HAP-1 (cell line): ENCODE data around the gene MBTPS1.

ENCODE experiments used
- DNase-seq, 2 experiments: peaks; one replicate each; pipeline ENCODE4 v3.0.0-alpha.2; 2016 to 2020; ENCODE audit warnings: low spot score in 2 of 2
- H3K27me3 ChIP-seq: fragments of 250-450 bp; sonication (Bioruptor Pico); 2 replicates; pipeline ENCODE4 v1.5.1; 2020; ENCODE audit warnings: low read depth, mild to moderate bottlenecking, moderate library complexity
- H3K36me3 ChIP-seq: fragments of 250-450 bp; sonication (Bioruptor Pico); replicated peaks from 2 replicates; pipeline ENCODE4 v1.5.1; 2020; ENCODE audit warnings: mild to moderate bottlenecking
- H3K4me1 ChIP-seq: fragments of 250-450 bp; sonication (Bioruptor Pico); 2 replicates; pipeline ENCODE4 v1.5.1; 2020; ENCODE audit warnings: mild to moderate bottlenecking
- H3K4me3 ChIP-seq: fragments of 250-450 bp; sonication (Bioruptor Pico); 2 replicates; pipeline ENCODE4 v1.5.1; 2020; ENCODE audit warnings: mild to moderate bottlenecking, moderate library complexity
- H3K9me3 ChIP-seq: fragments of 250-450 bp; sonication (Bioruptor Pico); 2 replicates; pipeline ENCODE4 v1.5.1; 2020; ENCODE audit warnings: mild to moderate bottlenecking, moderate library complexity
- in situ Hi-C: fragments of 300-500 bp; cut with MboI; formaldehyde crosslinking; loops from 3 replicates; pipeline ENCODE4 v1.14.3; 2020; ENCODE audit warnings: low sequenced_read_pairs, inconsistent platforms, mixed read lengths

MBTPS1 gene

GRCh38 chr16:84047206-84047605 lies 69.5 kb downstream of the MBTPS1 start:
- in situ Hi-C loops = loop anchor here (10.0 kb wide), 1 partner anchor 72 kb away; no protein-coding TSS in a partner anchor
- no peak overlapping the region for H3K4me3 ChIP-seq
- H3K9me3 ChIP-seq = no peaks in the 10 kb centered on the region
- no peaks in the 10 kb centered on the region for H3K4me1 ChIP-seq
- no peak for DNase-seq
- H3K27me3 ChIP-seq = no peaks in the 10 kb centered on the region
- no peaks in the 10 kb centered on the region; the same call in 1 of the 2 replicates for H3K36me3 ChIP-seq

- Histone ChIP-seq H3K4me3 (no peak overlapping the region), H3K9me3 (no peaks in the 10 kb centered on the region), H3K27me3 (no peaks in the 10 kb centered on the region), H3K36me3 (no peaks in the 10 kb centered on the region), H3K4me1 (no peaks in the 10 kb centered on the region)
- no peak for DNase-seq
- in situ Hi-C loops = loop anchor here (10.0 kb wide), 1 partner anchor 71 kb away; no protein-coding TSS in a partner anchor
Measured at GRCh38 chr16:84045818-84046470, 70.8 kb downstream of the MBTPS1 start.

- 0 out of 2 replicates have a peak, but pooled peaks cover 2% of the 10 kb centered on the region for H3K27me3 ChIP-seq
- in situ Hi-C loops = loop anchor here (10.0 kb wide), 1 partner anchor 70 kb away; no protein-coding TSS in a partner anchor
- no peaks in the 10 kb centered on the region for H3K36me3 ChIP-seq
- H3K4me3 ChIP-seq = no peak overlapping the region
- DNase-seq = no peak
- no peaks in the 10 kb centered on the region for H3K4me1 ChIP-seq
- no peaks in the 10 kb centered on the region for H3K9me3 ChIP-seq
Measured at GRCh38 chr16:84045001-84045817, 71.5 kb downstream of the MBTPS1 start.

DNA sequence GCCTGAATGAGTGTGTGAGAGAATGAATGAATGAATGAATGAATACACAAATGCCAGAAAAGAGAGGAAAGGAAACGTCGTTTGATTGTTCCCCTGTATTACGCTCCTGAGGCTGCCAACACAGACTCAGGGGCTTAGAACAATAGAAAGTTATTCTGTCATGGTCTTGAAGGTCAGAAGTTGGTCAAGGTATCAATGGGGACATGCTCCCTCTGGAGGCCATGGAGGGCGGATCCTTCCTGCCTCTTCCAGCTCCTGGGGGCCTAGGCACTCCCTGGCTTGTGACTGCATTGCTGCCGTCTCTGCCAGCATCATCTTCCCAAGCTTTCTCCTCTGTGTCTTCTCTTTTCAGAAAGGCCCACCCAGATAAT lies 72.6 kb downstream of the MBTPS1 start:
- Histone ChIP-seq H3K9me3 (no peaks in the 10 kb centered on the region), H3K4me3 (no peak overlapping the region), H3K4me1 (no peaks in the 10 kb centered on the region), H3K27me3 (0 out of 2 replicates have a peak, but pooled peaks cover 3% of the 10 kb centered on the region), H3K36me3 (no peaks in the 10 kb centered on the region)
- in situ Hi-C loops = loop anchor here (10.0 kb wide), 1 partner anchor 69 kb away; no protein-coding TSS in a partner anchor
- DNase-seq = peak; percentile 18 to 63

- in situ Hi-C loops = loop anchor here (10.0 kb wide), 1 partner anchor 69 kb away; no protein-coding TSS in a partner anchor
- Histone ChIP-seq H3K4me1 (no peaks in the 10 kb centered on the region), H3K4me3 (no peak overlapping the region), H3K9me3 (no peaks in the 10 kb centered on the region), H3K36me3 (no peaks in the 10 kb centered on the region), H3K27me3 (0 out of 2 replicates have a peak, but pooled peaks cover 3% of the 10 kb centered on the region)
- DNase-seq = no peak
Measured at GRCh38 chr16:84043486-84044117, 73.1 kb downstream of the MBTPS1 start.

DNA sequence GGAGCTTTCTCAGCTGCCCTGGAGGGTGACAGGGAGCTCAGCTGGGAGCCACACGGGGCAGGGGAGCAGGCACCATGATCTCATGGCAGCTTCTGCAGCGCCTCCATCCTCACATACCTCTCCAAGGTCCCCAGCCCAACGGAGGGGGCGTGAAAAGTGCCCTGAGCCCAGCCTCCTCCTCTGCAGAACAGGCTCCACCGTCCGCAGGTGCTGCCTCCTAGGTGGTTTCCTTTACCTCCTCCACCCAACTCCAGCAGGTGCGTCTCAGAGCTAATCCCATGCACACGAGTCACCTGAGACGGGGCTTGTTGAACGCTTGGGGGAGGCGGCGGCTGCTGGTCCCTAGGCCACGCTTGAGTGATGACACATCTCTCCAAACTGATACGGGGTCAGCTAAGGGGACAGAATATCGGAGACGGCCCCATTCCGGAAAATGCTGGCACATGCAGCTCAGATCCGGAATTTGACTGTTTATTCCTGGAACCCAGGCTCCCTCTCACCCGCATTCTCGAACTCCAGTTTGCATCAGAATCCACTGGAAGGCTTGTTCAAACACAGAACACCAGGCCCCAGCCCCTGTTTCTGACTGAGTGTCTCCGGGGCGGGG lies 73.8 kb downstream of the MBTPS1 start:
- Histone ChIP-seq H3K4me1 (no peaks in the 10 kb centered on the region), H3K9me3 (no peaks in the 10 kb centered on the region), H3K36me3 (no peaks in the 10 kb centered on the region), H3K27me3 (0 out of 2 replicates have a peak, but pooled peaks cover 3% of the 10 kb centered on the region), H3K4me3 (no peak overlapping the region)
- in situ Hi-C loops = loop anchor here (10.0 kb wide), 1 partner anchor 68 kb away; no protein-coding TSS in a partner anchor
- no peak for DNase-seq

GRCh38 chr16:84042308-84042878 lies 74.3 kb downstream of the MBTPS1 start, which contains the start of gene SLC38A8:
TSS of gene SLC38A8 (minus strand) at chr16:84042795. CDS start at chr16:84042157, 638 bp downstream.
- DNase-seq = no peak
- H3K36me3 ChIP-seq = no peaks in the 10 kb centered on the region
- no peaks in the 10 kb centered on the region for H3K9me3 ChIP-seq
- H3K4me1 ChIP-seq = no peaks in the 10 kb centered on the region
- in situ Hi-C loops = loop anchor here (10.0 kb wide), 1 partner anchor 68 kb away; no protein-coding TSS in a partner anchor
- no peak within 1 kb of the TSS for H3K4me3 ChIP-seq
- 0 out of 2 replicates have a peak, but pooled peaks cover 3% of the 10 kb centered on the region for H3K27me3 ChIP-seq

GRCh38 chr16:84041881-84042280 lies 74.9 kb downstream of the MBTPS1 start:
- Histone ChIP-seq H3K4me3 (no peak overlapping the region), H3K36me3 (no peaks in the 10 kb centered on the region), H3K9me3 (no peaks in the 10 kb centered on the region), H3K4me1 (no peaks in the 10 kb centered on the region), H3K27me3 (0 out of 2 replicates have a peak, but pooled peaks cover 3% of the 10 kb centered on the region)
- no peak for DNase-seq
- in situ Hi-C loops = loop anchor here (10.0 kb wide), 1 partner anchor 67 kb away; no protein-coding TSS in a partner anchor

- H3K4me1 ChIP-seq = no peaks in the 10 kb centered on the region
- no peaks in the 10 kb centered on the region for H3K36me3 ChIP-seq
- H3K27me3 ChIP-seq = 0 out of 2 replicates have a peak, but pooled peaks cover 3% of the 10 kb centered on the region
- in situ Hi-C loops = loop anchor here (10.0 kb wide), 1 partner anchor 66 kb away; no protein-coding TSS in a partner anchor
- no peak overlapping the region for H3K4me3 ChIP-seq
- DNase-seq = peak in 1 of 2 experiments; percentile 28
- H3K9me3 ChIP-seq = no peaks in the 10 kb centered on the region
Measured at GRCh38 chr16:84040823-84041820, 75.6 kb downstream of the MBTPS1 start.

- DNase-seq = no peak
- no peaks in the 10 kb centered on the region for H3K36me3 ChIP-seq
- in situ Hi-C loops = loop anchor here (10.0 kb wide), 1 partner anchor 66 kb away; no protein-coding TSS in a partner anchor
- 0 out of 2 replicates have a peak, but pooled peaks cover 3% of the 10 kb centered on the region for H3K27me3 ChIP-seq
- no peak overlapping the region for H3K4me3 ChIP-seq
- no peaks in the 10 kb centered on the region for H3K4me1 ChIP-seq
- H3K9me3 ChIP-seq = no peaks in the 10 kb centered on the region
Measured at GRCh38 chr16:84040226-84040822, 76.4 kb downstream of the MBTPS1 start.

- Histone ChIP-seq H3K9me3 (no peaks in the 10 kb centered on the region), H3K36me3 (no peaks in the 10 kb centered on the region), H3K4me1 (no peaks in the 10 kb centered on the region), H3K4me3 (no peak overlapping the region), H3K27me3 (0 out of 2 replicates have a peak, but pooled peaks cover 3% of the 10 kb centered on the region)
- in situ Hi-C loops = loop anchor here (10.0 kb wide), 1 partner anchor 65 kb away; no protein-coding TSS in a partner anchor
- no peak for DNase-seq
Measured at GRCh38 chr16:84039696-84040095, 77.0 kb downstream of the MBTPS1 start.
